ENCODE results near the gene ZBTB44.
A peak's percentile ranks its signal among the peaks of the same experiment; 100 is the strongest.

Gene ZBTB44

GRCh38 chr11:130216591-130217132, 98.1 kb downstream of the ZBTB44 start:
- TF ChIP-seq CTCF (IDR thresholded peaks at IDR 0.05; ENCODE audit: low read depth, low read length) = no peak
- in situ Hi-C loops (cut with HindIII; ENCODE audit: low sequenced_read_pairs) = no loop called here
- H3K4me3 ChIP-seq (ENCODE audit: low read depth, low read length) = no peak overlapping the region
- DNase-seq (ENCODE audit: low read depth, low spot score) = no peak

- in situ Hi-C loops (cut with HindIII; ENCODE audit: low sequenced_read_pairs) = no loop called here
- no peak overlapping the region for H3K4me3 ChIP-seq (ENCODE audit: low read depth, low read length)
- DNase-seq (ENCODE audit: low read depth, low spot score) = no peak
Measured at GRCh38 chr11:130216221-130216550, 98.5 kb downstream of the ZBTB44 start.

GRCh38 chr11:130215531-130216220, 99.0 kb downstream of the ZBTB44 start:
- no peak overlapping the region for H3K4me3 ChIP-seq (ENCODE audit: low read depth, low read length)
- TF ChIP-seq CTCF (IDR thresholded peaks at IDR 0.05; ENCODE audit: low read depth, low read length) = no peak
- in situ Hi-C loops (cut with HindIII; ENCODE audit: low sequenced_read_pairs) = no loop called here

More at GRCh38 chr11:130216221-130216550, 98.5 kb downstream of the ZBTB44 start:
- TF ChIP-seq CTCF (IDR thresholded peaks at IDR 0.05; ENCODE audit: low read depth, low read length) = no peak

GRCh38 chr11:130214861-130215530, 99.7 kb downstream of the ZBTB44 start:
- no peak for DNase-seq (ENCODE audit: low read depth, low spot score)
- no peak overlapping the region for H3K4me3 ChIP-seq (ENCODE audit: low read depth, low read length)
- TF ChIP-seq CTCF (IDR thresholded peaks at IDR 0.05; ENCODE audit: low read depth, low read length) = no peak
- in situ Hi-C loops (cut with HindIII; ENCODE audit: low sequenced_read_pairs) = no loop called here

More at GRCh38 chr11:130215531-130216220, 99.0 kb downstream of the ZBTB44 start:
- DNase-seq (ENCODE audit: low read depth, low spot score) = no peak

GRCh38 chr11:130213979-130214281, 100.8 kb downstream of the ZBTB44 start:
- in situ Hi-C loops (cut with HindIII; ENCODE audit: low sequenced_read_pairs) = no loop called here
- H3K4me3 ChIP-seq (ENCODE audit: low read depth, low read length) = no peak overlapping the region
- no peak for TF ChIP-seq CTCF (IDR thresholded peaks at IDR 0.05; ENCODE audit: low read depth, low read length)
- no peak for DNase-seq (ENCODE audit: low read depth, low spot score)

GRCh38 chr11:130213143-130213978, 101.4 kb downstream of the ZBTB44 start:
- H3K4me3 ChIP-seq (ENCODE audit: low read depth, low read length) = no peak overlapping the region
- in situ Hi-C loops (cut with HindIII; ENCODE audit: low sequenced_read_pairs) = no loop called here
- peak; percentile 93 for TF ChIP-seq CTCF (IDR thresholded peaks at IDR 0.05; ENCODE audit: low read depth, low read length)
- peak; percentile 14 for DNase-seq (ENCODE audit: low read depth, low spot score)

Measured in astrocyte of the spinal cord (primary cell).